Natural killer cell (primary cell): Measurements from ENCODE around the gene CDC34. TPM values are rescaled to one million over a fixed set of nuclear protein-coding genes. Genes with fewer than 3 reads are reported as not detected.

Source experiments
- ATAC-seq, 3 donors: fragments of 150-1000 bp in 2 of 3; fragments of 200-7000 bp in 1 of 3; cut with Tn5 transposase; 1 replicate in 1 of 3; 2 replicates in 2 of 3; pipeline ENCODE4 v1.10.0; 2021; ENCODE audit warnings: mild to moderate bottlenecking in 2 of 3, moderate library complexity in 2 of 3
- DNase-seq, 2 donors: peaks; one replicate each; pipeline versions ENCODE4 v3.0.0 to v3.0.0-alpha.2; 2013 to 2021; ENCODE audit warnings: mixed read lengths in 1 of 2
- H3K27ac ChIP-seq: one replicate; pipeline ENCODE4 v1.5.1; 2013; ENCODE audit warnings: mild to moderate bottlenecking, low read length
- H3K27me3 ChIP-seq: one replicate; pipeline ENCODE4 v1.6.1; 2013; ENCODE audit warnings: low read length; ENCODE audit not compliant: control insufficient read depth, insufficient read depth
- H3K36me3 ChIP-seq: one replicate; pipeline ENCODE4 v1.6.1; 2013; ENCODE audit warnings: low read length; ENCODE audit not compliant: control insufficient read depth, insufficient read depth
- H3K4me1 ChIP-seq: one replicate; pipeline ENCODE4 v1.6.1; 2013; ENCODE audit warnings: low read length; ENCODE audit not compliant: control insufficient read depth, insufficient read depth
- H3K4me3 ChIP-seq: one replicate; pipeline ENCODE4 v1.5.1; 2013; ENCODE audit warnings: low read length
- H3K9me3 ChIP-seq: one replicate; pipeline ENCODE4 v1.6.1; 2013; ENCODE audit warnings: low read length; ENCODE audit not compliant: control insufficient read depth, insufficient read depth
- H3K27ac Mint-ChIP-seq, 2 donors: one replicate each; pipeline ENCODE4 v1.8.0; 2022; ENCODE audit warnings: mild to moderate bottlenecking in 2 of 2, mixed read lengths in 2 of 2, moderate library complexity in 1 of 2
- H3K27me3 Mint-ChIP-seq, 2 donors: one replicate each; pipeline ENCODE4 v1.8.0; 2022; ENCODE audit warnings: low read depth in 2 of 2, mixed read lengths in 2 of 2
- H3K36me3 Mint-ChIP-seq: one replicate; pipeline ENCODE4 v1.8.0; 2022; ENCODE audit warnings: mixed read lengths
- H3K4me1 Mint-ChIP-seq, 2 donors: one replicate each; pipeline ENCODE4 v1.8.0; 2022; ENCODE audit warnings: mixed read lengths in 2 of 2
- H3K4me3 Mint-ChIP-seq: one replicate; pipeline ENCODE4 v1.8.0; 2022; ENCODE audit warnings: mild to moderate bottlenecking, moderate library complexity, mixed read lengths
- H3K9me3 Mint-ChIP-seq, 2 donors: one replicate each; pipeline ENCODE4 v1.8.0; 2022; ENCODE audit warnings: mixed read lengths in 2 of 2
- CTCF ChIP-seq: fragments of 200-600 bp; IDR thresholded peaks from one replicate; pipeline ENCODE4 v1.8.0; 2022; ENCODE audit warnings: antibody characterized with exemption
- WGBS: methylation state at CpG from one replicate; pipeline ENCODE4 v1.1.7; 2013; ENCODE audit warnings: missing lambda C conversion rate; ENCODE audit not compliant: insufficient coverage; 5-methylcytosine and 5-hydroxymethylcytosine counted together
- intact Hi-C: fragments of 100-400 bp; cut with micrococcal nuclease; formaldehyde crosslinking; loops from one replicate; pipeline ENCODE4 v1.14.2; 2022
- total RNA-seq, 4 donors: library from RNA; stranded (reverse); fragments of 120-200 nt in 1 of 4; gene quantifications; one replicate each; pipeline versions ENCODE4 v1.2.3 to v1.2.4, GENCODE V29; 2013 to 2022

The CDC34 gene
- total RNA-seq, 3 donors from 2014 or later (not counting 1 experiment from before 2014, with no cell fraction given), result 68.5 to 114 (median 101) TPM

GRCh38 chr19:589693-590395, 58.3 kb downstream of the CDC34 start, which contains the start of gene HCN2:
Gene HCN2, plus strand, starts transcription at chr19:589881. Its CDS starts 65 bp downstream, at chr19:589946.
- DNase-seq, result no peak
- H3K27ac ChIP-seq, result no peak within 1 kb of the TSS
- no peaks in the 10 kb centered on the region for H3K9me3 ChIP-seq
- H3K4me1 ChIP-seq, result peaks cover 24% of the 10 kb centered on the region
- no peak for TF ChIP-seq CTCF
- ATAC-seq, result peak in 2 of 3 donors; percentile 36 to 40
- no peaks in the 10 kb centered on the region for H3K36me3 ChIP-seq
- under 1% methylated on average over 113 of the region's 132 CpGs for WGBS
- H3K4me1 Mint-ChIP-seq, result peaks cover 0 to 6% of the 10 kb centered on the region in 2 donors
- intact Hi-C loops, result no loop called here
- H3K27ac Mint-ChIP-seq, result no peak within 1 kb of the TSS
- H3K27me3 Mint-ChIP-seq, result peaks cover 0 to 4% of the 10 kb centered on the region in 2 donors
- peaks cover 24% of the 10 kb centered on the region for H3K27me3 ChIP-seq
- H3K36me3 Mint-ChIP-seq, result no peaks in the 10 kb centered on the region
- H3K9me3 Mint-ChIP-seq, result no peaks in the 10 kb centered on the region
- peak within 1 kb of the TSS; percentile 56 for H3K4me3 Mint-ChIP-seq
- no peak within 1 kb of the TSS for H3K4me3 ChIP-seq

DNA sequence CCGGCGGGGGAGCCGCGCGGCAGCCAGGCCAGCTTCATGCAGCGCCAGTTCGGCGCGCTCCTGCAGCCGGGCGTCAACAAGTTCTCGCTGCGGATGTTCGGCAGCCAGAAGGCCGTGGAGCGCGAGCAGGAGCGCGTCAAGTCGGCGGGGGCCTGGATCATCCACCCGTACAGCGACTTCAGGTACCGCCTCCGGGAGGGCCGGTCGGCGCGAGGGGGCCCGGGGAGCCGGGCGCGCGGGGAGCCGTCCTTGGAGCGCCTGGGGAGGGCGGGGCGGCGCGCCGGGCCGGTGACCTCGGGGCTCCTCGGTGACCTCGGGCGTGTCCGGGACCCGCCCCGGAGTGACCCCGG, 58.8 kb downstream of the CDC34 start:
- no peaks in the 10 kb centered on the region for H3K36me3 ChIP-seq
- H3K9me3 Mint-ChIP-seq, result no peaks in the 10 kb centered on the region
- H3K4me3 Mint-ChIP-seq, result peak overlapping the region; percentile 42
- no peak overlapping the region for H3K27ac ChIP-seq
- no peak for TF ChIP-seq CTCF
- intact Hi-C loops, result no loop called here
- ATAC-seq (peak; percentile 45 to 61 (median 57)), DNase-seq (peak in 1 of 2 donors; percentile 66)
- H3K4me3 ChIP-seq, result no peak overlapping the region
- peaks cover 24% of the 10 kb centered on the region for H3K27me3 ChIP-seq
- peaks cover 24% of the 10 kb centered on the region for H3K4me1 ChIP-seq
- WGBS, result 1% methylated on average over 50 of the region's 50 CpGs
- H3K9me3 ChIP-seq, result no peaks in the 10 kb centered on the region
- H3K27ac Mint-ChIP-seq, result no peak overlapping the region
- peaks cover 0 to 6% of the 10 kb centered on the region in 2 donors for H3K4me1 Mint-ChIP-seq
- H3K36me3 Mint-ChIP-seq, result no peaks in the 10 kb centered on the region
- H3K27me3 Mint-ChIP-seq, result peaks cover 0 to 4% of the 10 kb centered on the region in 2 donors

- peaks cover 24% of the 10 kb centered on the region for H3K27me3 ChIP-seq
- ATAC-seq, result no peak
- H3K9me3 ChIP-seq, result no peaks in the 10 kb centered on the region
- H3K27ac ChIP-seq, result no peak overlapping the region
- Mint-ChIP-seq H3K4me1 (peaks cover 0 to 6% of the 10 kb centered on the region in 2 donors), H3K27ac (no peak overlapping the region), H3K27me3 (peaks cover 0 to 4% of the 10 kb centered on the region in 2 donors), H3K9me3 (no peaks in the 10 kb centered on the region), H3K36me3 (no peaks in the 10 kb centered on the region), H3K4me3 (no peak overlapping the region)
- intact Hi-C loops, result no loop called here
- no peak for TF ChIP-seq CTCF
- 11% methylated on average over 39 of the region's 41 CpGs for WGBS
- no peaks in the 10 kb centered on the region for H3K36me3 ChIP-seq
- peaks cover 24% of the 10 kb centered on the region for H3K4me1 ChIP-seq
- DNase-seq, result no peak
- no peak overlapping the region for H3K4me3 ChIP-seq
Measured at GRCh38 chr19:590750-591098, 59.2 kb downstream of the CDC34 start.
